T47D (cell line): ENCODE results near the gene UBTD1.

Experiments used
- DNase-seq, 2 experiments: peaks; one replicate each; pipeline versions ENCODE4 v3.0.0 to v3.0.0-alpha.2; 2011 to 2012; ENCODE audit warnings: low read depth in 1 of 2, low spot score in 1 of 2
- JUND ChIP-seq: IDR thresholded peaks from 2 replicates; pipeline ENCODE4 v1.6.1; 2012; ENCODE audit warnings: low read depth
- in situ Hi-C: cut with HindIII; loops from 2 replicates; pipeline ENCODE4 v1.10.0; 2016; ENCODE audit warnings: low sequenced_read_pairs, low pct_unique_long_range_greater_than_20kb

The UBTD1 gene

DNA sequence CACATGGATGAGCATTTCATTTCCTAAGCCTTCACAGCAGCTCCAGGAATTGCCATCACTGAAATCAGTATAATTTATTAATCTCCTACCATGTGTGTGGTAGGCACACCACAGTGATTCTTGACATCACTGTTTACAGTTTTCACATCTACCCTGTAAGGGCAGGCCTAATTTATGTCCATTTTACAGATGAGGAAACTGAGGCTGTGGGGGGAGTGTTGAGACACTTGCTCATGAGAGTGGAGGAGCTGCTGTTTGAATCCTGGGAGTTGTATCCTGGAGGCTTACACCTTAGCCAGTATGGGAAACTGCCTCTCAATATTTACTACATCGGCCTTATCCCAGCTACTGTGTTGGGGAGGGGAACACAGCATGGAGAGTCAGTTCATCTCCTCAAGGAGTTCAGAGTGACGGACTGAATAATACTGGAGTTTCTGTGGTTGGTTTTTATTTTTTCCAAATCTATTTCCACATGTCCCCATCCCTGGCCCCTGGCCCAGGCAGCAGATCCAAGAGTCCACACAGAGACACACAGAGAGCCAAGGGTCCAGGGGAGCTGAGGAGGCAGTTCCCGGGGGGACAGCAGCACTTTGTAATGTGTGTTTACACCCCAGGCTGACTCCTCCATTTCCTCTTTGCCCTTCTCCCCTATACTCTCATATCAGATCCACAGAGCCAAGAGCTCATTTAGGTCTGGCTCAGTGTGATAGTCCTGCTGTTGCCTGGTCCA is 13.2 kb downstream of the UBTD1 start:
- in situ Hi-C loops: no loop called here
- TF ChIP-seq JUND: no peak
- no peak for DNase-seq

- TF ChIP-seq JUND: no peak
- no peak for DNase-seq
- in situ Hi-C loops: no loop called here
Observed at GRCh38 chr10:97512993-97513392, 14.3 kb downstream of the UBTD1 start.

- no peak for TF ChIP-seq JUND
- in situ Hi-C loops: no loop called here
- DNase-seq: no peak
Observed at GRCh38 chr10:97514344-97514743, 15.6 kb downstream of the UBTD1 start.

GRCh38 chr10:97515271-97515978 is 16.7 kb downstream of the UBTD1 start:
- no peak for TF ChIP-seq JUND
- peak; percentile 50 to 59 for DNase-seq
- in situ Hi-C loops: no loop called here

GRCh38 chr10:97517096-97517750 is 18.5 kb downstream of the UBTD1 start:
- TF ChIP-seq JUND: no peak
- in situ Hi-C loops: no loop called here
- no peak for DNase-seq

DNA sequence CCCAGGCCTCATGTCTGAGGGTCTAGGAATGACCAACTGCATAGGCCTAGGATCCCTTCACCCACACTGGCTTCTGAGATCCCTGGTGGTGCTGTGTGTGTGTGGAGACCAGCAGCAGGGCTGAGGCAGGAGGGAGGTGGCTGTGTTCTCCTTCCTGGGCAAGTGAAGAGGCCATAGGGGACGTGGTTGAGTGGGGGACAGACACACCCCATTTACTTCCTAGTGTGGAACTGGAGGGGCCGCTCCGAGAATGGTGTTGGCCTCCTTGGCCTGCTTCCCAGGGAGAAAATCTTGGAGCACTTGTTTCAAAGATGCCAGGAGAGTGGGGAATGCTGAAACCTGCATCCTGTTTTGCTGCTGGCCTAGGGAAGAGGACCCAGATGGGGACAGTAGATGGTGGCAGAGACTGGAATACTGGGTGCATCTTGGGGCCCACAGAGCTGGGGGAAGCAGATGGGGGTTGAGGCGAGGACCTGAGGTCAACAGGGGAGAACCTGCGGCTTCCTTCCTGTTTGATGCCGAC is 19.1 kb downstream of the UBTD1 start:
- TF ChIP-seq JUND: no peak
- no peak for DNase-seq
- in situ Hi-C loops: no loop called here

DNA sequence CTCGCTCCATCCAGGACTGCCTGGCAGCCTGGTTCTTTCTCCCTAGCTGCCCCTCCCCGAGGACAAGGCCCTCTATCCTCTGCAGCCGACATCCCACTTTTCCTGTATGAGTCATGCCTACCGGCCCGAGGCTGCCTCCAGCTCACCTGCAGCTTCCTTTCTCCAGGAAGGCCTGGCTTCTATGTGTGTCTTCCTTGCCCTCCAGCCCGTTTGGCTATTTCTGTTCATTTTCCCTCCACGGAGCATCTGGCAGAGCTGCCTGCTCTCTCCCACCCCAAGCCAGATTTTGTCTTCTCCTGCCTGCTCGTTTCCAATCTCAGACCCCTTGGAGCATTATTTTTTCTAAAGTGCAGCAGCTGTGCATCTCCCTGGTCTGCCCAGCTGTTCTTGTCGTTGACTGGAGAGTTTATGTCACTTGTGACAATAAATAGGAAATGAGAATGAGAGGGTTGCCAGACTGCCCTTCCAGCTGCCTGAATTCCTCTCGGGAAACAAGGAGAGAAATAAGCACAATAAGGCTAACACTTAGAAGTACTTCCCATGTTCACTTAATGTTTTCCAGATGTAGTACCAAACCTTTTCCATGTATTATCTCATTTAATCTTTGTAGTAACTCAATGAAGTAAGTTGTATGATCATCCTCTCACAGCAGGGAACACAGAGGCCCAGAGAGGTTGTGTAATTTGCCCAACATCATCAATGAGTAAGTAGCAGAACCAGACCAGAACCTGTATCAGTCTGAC is 19.7 kb downstream of the UBTD1 start:
- peak in 1 of 2 experiments; percentile 46 for DNase-seq
- in situ Hi-C loops: no loop called here
- no peak for TF ChIP-seq JUND

DNA sequence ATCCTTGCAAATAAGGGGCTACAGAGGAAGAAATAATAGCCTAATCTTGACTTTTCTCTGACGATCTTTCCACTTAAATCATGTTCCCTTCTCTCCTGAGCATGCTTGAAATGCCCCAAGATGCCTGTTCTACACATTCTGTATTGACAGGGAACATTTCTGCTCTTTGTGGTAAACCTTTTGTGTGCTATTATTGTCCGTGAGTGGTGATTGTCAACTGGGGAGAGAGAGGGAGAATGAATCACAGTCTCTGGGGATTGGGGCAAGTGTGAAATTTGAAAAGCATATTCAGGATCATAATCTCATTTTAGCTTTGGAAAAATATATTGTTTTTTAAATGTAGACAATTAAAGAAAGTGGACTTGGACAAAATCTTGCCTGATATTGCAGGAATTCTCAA is 20.6 kb downstream of the UBTD1 start:
- no peak for DNase-seq
- in situ Hi-C loops: no loop called here
- no peak for TF ChIP-seq JUND

DNA sequence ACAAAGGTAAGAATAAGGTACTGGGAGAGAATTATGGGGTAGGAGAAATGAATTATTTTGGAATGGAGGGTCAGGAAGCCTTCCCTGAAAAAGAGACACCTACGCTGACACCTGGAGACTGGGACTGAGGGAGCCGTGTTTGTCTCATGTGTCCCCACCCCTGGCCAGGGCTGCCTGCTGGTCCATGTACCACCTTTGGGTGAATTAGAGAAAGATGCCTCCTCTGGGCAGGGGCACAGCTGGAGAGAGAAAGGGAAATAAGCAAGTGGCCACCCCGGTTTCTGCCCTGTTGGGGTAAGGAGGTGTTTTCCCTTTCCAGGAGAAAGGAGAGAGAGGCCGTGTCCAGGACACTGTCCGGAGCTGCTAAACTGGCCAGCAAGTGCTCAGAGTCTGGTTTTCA is 21.8 kb downstream of the UBTD1 start:
- in situ Hi-C loops: no loop called here
- DNase-seq: no peak
- no peak for TF ChIP-seq JUND

DNA sequence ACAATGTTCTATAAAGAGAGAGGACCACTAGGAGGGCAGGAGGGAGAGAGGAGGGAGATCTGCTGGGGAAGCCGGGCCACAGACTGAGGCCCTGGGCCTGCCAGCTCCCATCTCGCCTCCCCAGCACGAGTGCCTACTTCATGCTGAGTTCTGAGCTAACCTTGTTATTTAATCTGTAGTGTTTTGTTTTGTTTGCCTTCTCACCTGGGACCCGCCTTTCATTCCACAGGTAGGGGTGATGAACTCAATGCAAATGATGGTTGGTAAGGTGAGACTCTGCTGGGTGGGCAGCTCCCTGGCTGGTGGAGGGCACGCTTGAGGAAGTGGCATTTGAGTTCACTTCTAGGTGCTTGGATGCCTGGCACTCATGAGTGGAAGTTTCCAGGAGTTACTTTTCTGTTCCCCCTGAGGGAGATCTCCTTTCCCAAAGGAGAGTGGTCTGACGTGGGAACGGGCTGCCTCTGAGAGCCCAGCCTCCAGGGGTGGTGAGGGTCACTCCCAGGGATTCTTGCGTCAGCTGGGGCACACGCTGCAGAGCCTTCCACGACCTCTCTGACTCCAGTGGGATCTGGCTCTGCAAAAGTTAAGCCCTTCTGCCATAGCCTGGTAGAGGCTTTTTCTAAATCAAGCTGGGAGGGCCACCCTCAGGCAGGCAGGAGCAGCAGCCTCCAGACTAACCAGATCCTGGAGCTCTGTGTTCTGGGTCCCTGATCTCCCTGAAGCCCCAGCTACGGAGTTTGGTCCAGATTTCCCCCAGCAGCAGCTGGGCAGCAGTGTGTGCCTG is 22.4 kb downstream of the UBTD1 start:
- TF ChIP-seq JUND: no peak
- DNase-seq: peak in 1 of 2 experiments; percentile 37
- in situ Hi-C loops: no loop called here

DNA sequence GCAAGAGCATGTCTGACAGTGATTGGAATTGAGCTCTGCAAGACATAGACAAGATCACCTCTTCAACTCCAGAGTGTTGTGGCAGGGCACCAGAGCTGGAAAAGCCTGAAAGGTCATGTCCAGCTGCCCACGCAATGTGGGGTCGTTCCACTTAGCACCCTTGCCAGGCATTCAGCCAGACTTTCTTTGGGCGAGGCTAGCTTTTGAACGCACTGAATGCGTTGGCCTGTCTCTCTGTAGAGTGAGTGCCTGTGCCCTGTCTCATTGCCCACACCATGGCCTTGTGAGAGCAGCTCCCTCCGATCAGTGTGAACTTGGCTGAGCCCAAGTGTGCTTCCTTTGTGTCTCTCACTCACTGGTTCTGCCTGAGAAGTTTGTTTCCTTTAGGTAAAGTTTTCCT is 23.3 kb downstream of the UBTD1 start:
- TF ChIP-seq JUND: no peak
- no peak for DNase-seq
- in situ Hi-C loops: no loop called here

DNA sequence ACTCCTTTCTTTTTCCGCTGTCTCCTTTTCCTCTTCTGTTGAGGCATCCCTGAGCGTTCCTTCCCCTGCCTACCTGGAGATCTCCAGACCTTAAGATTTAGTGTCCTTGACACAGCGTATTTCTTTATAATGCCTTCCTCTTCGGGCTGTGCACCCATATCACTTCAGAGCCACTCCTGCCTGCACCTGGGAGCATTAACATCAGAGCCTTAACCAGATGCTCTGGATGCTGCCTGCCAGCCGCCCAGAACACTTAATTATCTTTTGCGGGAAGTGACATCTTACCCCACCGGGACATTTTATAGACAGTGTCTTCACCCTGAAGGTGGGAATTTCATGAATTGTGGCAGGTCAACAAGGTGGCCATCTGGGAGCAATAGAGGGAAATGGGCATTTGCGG is 24.2 kb downstream of the UBTD1 start:
- DNase-seq: no peak
- TF ChIP-seq JUND: no peak
- in situ Hi-C loops: no loop called here
